ENCODE results near the gene ACTG1.

ACTG1 gene

DNA sequence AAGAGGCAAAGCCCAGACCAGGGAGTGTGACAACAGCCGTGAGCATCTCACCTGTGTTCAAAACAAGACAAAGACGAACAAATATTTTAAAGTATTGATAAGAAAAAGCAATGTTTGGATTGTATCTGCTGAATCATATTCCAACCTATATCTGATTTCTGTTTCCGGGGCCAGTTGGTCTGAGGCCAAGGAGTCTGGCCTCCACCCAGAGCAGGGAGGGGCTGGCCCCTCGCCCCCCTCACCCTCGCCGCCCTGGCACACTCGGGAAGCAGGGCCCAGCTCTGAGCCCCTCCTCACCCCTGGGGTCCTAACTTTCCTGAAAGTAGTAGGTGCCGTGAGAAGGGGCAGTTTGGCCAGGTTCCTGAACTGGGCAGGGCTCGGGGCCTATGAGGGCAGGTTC is 48.0 kb downstream of the ACTG1 start:
- DNase-seq (ENCODE audit: low spot score): no peak

DNA sequence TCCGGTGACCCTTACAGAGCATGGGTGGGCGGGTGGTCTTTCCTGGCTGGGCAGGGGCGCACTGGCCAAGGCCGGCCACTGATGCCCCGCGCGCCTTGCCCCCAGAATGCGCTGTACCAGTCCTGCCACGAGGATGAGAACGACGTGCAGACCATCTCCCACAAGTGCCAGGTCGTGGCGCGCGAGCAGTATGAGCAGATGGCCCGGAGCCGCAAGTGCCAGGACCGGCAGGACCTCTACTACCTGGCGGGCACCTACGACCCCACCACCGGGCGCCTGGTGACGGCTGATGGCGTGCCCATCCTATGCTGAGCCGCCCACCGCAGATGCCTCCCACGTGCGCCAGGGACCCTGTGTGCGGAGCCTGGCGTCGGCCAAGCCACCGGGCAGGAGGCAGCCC is 49.1 kb downstream of the ACTG1 start:
- no peak for DNase-seq (ENCODE audit: low spot score)

- no peak for DNase-seq (ENCODE audit: low spot score)
Observed at GRCh38 chr17:81462506-81463125, 50.0 kb downstream of the ACTG1 start.

DNA sequence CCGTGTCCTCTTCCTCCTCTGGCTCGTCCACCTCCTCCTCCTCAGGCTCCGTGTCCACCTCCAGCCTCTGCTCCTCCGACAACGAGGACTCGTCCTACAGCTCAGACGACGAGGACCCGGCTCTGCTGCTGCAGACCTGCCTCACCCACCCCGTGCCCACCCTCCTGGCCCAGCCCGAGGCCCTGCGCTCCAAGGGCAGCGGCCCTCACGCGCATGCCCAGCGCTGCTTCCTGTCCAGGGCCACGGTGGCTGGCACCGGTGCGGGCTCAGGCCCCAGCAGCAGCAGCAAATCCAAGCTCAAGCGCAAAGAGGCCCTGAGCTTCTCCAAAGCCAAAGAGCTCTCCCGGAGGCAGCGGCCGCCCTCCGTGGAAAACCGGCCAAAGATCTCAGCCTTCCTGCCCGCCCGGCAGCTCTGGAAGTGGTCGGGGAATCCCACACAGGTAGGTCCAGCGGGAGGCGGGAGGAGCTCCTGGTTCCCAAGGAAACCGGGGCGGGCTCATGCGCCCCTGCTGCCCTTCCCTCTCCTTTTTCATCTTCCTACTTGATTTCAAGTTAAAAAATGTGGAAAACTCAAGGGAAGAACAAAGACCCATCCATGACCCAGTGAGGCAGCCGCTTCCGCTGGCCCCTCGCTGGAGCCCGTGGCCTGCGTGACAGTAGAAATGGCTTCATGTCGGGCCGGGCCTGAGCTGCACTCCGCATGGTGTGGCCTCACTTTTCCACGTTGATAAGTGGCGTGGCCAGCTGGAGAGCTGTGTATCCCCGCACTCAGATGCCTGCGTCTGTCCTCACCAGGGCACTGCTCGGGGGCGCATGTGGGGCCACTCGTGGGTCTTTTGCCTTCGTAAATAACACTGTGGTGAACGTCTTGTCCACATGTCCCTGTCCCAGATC is 50.7 kb downstream of the ACTG1 start:
- DNase-seq (ENCODE audit: low spot score): no peak

DNA sequence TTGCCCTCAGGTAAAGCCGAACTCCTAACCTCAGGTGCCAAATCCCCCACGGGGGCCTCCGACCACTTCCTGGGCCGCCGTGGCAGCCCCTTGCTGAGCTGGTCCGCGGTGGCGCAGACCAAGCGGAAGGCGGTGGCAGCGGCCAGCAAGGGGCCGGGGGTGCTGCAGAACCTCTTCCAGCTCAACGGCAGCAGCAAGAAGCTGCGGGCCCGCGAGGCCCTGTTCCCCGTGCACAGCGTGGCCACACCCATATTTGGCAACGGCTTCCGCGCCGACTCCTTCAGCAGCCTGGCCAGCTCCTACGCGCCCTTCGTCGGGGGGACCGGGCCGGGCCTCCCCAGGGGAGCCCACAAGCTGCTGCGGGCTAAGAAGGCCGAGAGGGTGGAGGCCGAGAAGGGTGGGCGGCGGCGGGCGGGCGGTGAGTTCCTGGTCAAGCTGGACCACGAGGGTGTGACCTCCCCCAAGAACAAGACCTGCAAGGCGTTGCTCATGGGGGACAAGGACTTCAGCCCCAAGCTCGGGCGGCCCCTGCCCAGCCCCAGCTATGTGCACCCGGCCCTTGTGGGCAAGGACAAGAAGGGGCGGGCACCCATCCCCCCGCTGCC is 51.6 kb downstream of the ACTG1 start:
- no peak for DNase-seq (ENCODE audit: low spot score)
